ENCODE results near the gene IKZF1.
A peak's percentile ranks its signal among the peaks of the same experiment; 100 is the strongest.

Gene IKZF1

DNA sequence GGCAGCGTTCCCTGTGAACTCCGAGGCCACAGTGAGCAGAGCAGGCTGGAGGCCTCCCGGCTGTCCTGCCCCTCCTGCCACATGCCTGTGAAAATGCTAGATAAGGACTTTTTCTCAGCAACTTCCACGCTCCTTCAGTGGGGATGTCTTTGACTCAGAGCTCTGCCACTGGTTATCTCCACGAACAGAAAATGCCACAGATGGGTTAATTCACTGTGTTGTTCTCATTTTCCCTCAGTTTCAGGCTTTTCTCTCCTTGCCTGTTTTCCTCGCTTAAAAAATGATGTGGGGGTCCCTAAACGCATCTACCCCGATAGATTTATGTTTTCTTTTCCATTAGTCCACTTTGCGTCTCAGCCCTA, 51.3 kb downstream of the IKZF1 start:
- no peak for DNase-seq (ENCODE audit: low read depth in 2 of 2)

DNA sequence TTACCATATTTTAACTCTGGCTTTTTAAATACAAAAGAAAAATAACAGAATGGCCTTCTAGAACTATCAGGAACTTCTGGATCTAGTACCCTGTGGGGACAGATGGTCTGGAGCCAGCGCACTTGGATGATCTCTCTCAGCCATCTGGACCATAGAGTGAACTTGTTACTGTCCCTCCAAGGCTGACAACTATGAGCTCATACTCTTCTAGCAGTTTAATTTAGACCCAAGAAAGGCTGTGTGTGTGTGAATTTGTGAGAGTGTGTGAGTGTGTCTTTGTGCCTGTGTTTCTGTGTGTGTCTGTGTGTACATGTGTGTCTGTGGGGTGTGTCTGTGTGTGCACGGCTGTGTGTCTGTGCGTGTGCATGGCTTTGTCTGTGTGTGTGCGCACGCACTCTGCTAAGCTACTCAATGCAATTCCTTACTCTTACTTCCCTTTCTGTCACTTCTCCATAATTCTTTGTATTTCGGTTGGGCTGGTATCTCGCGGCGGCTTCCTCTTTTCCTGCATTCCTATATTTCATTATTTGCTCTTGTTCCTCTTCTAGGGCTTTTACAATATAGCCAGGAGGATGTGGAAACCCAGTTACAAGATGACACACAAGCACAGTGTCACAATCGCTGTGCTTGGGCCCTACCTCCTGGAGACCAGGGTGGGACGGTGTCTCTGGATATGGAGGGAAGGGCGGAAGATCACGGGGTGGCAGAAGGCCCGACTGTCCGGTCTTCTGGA, 51.9 kb downstream of the IKZF1 start:
- no peak for DNase-seq (ENCODE audit: low read depth in 2 of 2)

DNA sequence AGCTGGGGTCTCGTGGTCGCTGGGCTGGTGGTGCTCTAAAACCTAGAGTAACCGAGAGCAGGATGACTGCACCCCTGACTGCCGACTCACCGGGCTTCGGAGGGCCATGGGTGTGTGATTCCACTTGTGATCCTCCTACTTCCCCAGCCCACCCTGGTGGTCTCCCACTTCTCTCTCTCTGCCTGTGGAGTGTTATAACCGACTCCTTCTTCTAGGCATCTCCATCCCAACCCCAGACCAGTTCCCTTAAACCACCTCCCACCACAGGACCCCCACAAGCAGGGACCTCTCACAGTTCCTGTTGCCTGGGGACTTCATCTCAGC, 52.4 kb downstream of the IKZF1 start:
- no peak for DNase-seq (ENCODE audit: low read depth in 2 of 2)

DNA sequence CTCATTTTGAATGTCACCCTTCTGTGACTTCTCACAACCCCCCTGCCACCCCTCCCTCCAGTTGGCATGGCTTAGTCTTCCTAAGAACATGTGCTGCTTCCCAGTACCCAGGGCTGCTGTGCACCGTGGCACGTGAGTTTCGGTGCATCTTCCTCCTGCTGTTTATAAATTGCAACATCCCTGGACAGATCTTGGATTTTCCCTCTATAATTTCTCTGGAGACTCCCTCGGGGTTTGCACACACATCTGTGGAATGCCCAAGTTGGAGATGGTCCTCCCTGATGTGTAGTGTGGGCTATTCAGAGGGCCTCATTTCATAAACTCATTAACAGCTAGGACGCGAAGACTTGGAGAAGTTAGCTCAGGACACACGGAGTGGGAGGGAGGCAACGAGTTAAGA, 52.9 kb downstream of the IKZF1 start:
- no peak for DNase-seq (ENCODE audit: low read depth in 2 of 2)

DNA sequence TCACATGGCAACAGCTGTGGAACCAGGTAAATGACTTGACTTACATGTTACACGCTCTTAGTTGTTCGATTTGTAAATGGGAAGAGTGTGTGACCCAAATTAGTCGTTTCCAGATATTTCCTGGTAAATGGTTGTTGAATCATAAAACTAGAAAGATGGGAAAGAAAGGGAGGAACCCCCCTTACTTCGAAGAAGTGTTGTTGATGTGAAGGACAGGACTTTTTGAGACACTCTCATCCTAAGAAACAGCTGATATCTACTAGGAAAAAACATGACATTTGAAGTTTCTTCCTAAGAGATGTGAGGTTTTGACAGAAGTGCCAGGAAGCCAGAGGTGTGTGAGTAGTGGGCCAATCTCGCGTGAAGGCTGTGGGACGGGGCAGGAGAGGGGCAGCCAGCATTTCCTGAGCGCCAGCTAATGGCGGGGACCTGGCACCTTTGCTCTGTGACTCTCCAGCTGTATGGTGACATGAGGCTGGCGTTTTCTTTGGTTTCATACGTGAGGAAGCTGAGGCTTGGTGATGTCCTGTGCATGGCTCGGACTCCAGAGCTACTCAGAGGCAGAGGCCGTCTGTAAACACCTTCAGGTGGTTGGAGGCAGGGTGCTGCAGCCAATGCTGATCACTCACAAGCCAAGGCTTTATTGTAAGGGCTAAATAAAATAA, 53.7 kb downstream of the IKZF1 start:
- no peak for DNase-seq (ENCODE audit: low read depth in 2 of 2)

DNA sequence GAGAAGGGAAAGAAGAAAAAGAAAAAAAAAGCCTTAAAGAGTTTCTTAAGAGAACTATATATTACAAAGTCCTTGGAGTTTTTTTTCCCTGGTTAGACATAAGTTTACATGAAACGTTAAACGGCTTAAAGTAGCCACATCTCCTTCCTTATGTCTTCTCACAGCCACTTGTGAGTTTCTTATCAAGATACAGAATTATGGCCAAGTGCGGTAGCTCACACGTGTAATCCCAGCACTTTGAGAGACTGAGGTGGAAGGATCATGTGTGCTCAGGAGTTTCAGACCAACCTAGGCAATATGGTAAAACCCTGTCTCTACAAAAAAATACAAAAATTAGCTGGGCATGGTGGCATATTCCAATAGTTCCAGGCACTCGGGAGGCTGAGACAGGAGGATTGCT, 54.3 kb downstream of the IKZF1 start:
- DNase-seq (ENCODE audit: low read depth in 2 of 2) = no peak

DNA sequence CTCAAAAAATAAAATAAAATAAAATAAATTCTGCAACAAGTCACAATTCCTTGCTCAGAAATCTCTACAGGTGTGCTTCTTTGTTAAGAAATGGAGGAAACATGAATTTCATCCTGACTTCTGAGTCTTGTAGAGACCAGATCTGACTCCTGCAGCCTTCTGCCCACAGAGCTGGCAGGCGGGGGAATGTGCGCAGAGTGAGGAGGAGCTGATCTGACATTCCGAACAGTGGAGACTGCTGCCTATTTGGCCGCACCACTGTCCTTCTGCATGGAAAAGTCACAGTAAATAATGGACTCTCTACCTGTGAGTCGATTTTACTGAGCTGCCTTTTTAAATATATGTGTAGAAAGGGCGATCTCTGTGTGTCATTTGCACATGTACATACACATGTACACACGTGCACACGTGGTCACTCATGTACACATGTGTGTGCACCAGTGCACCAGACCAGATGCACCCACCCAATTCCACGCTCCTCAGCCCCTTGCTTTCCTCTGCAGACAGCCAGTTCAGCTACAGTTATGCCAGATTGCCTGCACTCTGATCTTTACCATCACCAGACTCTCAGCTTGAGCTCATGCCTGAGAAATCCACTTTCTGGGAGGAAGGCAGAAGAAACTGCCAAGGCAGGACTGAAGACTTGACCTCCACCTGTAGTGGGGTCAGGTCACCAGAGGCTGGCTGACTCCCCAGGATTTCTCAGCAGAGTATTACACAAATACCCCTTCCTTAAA, 54.9 kb downstream of the IKZF1 start:
- DNase-seq (ENCODE audit: low read depth in 2 of 2) = no peak

DNA sequence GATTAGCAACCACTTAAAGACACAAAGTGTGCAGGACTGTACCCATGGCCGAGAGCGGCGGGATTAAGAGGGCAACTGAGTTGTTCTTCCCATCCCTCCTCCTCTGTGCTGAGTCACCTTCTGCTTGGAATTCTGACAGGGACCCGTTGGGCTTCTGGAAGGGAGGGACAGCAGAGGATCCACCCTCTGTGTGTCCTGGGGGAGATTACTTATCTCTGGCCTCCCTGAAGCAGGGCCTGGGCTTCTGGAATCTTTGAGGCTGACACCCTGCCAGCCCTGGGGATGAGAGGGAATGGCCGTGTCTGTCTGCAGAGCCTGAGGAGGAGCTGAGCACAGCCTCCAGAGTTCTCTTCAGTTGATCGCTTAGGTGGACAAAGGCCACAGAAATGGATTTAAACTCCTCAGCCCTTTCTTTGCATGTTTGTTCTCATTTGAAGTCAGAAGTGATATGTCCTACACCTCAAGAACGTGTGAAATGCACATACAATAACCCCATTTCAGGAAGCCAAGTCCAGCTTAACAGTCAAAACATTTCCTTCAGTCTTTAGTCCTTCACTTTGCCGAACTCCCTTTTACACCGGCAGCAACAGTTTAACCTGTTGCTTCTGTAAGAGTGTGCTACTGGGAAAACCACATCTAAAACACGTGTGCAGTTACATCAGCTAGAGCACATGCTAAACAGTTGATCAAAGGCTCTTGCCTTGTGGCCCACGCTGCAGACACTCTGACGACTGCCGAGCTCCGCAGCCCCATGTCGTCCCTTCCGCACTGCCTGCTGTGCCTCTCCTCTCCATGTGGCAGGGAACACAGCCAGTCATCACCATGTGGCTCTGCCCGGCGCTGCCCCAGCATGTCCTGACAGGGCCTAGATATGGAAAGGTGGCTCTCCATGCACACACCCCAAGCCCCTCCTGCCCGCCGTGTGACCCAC, 55.7 kb downstream of the IKZF1 start:
- DNase-seq (ENCODE audit: low read depth in 2 of 2) = peak; percentile 73 to 79

DNA sequence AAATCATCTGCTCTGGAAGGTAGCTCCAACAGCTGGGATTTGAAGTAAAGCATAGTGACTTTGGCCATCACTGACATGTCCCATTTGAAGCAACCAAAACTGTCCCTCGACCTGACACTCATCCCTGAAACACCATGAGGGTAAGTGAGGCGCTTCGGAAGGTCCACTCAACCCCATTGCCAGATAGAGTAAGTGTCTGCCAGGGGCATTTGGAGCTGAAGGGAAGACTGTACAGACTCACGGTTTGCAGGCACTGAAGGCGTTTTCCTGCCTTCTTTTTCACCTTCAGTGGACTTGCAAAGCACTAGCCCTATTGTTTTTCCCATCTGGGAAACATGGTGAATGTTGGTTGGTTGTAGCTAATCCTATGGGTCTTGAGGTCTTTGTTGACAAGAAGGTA, 57.6 kb downstream of the IKZF1 start:
- no peak for DNase-seq (ENCODE audit: low read depth in 2 of 2)

DNA sequence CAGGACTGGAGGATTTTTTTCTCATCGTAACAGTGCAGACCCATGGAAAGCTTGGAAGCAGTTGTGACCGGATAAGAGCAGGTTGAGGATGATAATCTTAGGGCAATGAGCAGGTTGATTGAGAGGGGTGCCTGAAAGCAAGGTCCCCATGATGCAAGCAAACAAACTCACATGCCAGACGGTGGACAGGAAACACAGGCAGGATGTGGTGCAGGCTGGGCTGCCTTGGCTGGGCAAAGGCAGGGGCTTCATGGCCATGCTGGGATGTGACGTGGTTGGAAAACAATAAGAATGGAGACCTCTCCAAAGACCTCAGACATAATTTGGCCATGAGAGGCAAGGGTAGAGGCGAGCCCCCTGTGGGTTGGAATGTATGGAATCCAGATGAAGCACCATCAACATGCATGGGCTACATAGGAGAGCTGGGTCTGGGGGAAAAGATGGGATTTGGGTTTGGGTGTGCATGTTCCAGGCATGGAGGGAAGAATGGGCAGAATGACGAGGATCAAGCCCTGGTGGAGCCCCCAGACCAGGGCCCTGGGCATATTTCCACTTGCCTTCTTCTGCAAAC, 58.3 kb downstream of the IKZF1 start:
- DNase-seq (ENCODE audit: low read depth in 2 of 2) = no peak

DNA sequence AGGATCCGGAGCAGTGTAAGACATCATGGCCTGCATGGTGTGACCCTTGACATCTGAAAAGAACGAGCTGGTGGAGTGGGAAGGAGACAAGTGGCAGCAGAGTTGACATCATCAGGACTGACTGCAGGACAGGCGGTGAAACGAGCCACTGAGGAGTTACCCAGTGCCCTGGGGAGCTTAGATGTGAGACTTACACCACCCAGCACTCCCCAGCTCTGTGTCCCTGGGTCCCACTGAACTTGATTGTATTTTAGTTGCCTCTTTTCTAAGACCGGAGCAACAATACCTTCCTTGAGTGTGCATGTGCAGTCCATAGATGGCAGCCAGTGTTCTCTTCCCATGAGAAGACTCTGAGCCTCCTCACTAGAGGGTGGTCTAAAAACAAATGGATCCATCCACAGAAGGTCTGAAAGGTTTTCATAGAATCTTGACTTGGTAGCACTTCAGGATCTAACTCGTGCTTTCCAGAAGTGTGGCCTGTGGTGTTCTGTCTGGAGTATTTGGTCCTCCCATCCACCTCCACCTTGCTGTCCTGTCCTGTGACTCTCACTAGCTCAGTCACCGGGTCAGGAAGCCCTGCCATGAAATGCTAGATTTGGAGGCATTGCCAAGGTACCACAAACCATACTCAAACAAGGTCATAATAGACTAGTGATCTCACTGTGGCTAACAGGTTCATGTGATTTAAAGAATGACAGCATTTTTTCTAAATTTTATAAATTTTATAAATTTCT, 59.0 kb downstream of the IKZF1 start:
- DNase-seq (ENCODE audit: low read depth in 2 of 2) = no peak

DNA sequence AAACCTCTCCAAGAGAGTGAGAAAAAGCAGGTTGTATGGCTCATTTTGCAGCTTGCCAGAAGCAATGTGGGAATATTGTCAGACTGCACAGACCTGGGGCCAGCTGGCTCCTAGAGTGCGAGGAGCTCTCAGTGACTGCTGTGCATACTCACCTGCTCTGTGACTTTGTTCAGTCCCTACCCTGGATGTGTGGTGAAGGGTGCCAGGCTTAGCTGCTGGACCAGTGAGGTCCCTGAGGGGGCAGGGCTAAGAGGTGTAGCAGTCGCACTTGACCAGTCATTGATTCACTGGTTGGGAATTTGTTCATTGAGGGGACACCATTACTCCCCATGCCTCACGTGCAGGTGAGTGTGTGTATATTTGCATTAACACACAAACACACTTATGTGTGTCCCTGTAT, 60.1 kb downstream of the IKZF1 start:
- no peak for DNase-seq (ENCODE audit: low read depth in 2 of 2)

DNA sequence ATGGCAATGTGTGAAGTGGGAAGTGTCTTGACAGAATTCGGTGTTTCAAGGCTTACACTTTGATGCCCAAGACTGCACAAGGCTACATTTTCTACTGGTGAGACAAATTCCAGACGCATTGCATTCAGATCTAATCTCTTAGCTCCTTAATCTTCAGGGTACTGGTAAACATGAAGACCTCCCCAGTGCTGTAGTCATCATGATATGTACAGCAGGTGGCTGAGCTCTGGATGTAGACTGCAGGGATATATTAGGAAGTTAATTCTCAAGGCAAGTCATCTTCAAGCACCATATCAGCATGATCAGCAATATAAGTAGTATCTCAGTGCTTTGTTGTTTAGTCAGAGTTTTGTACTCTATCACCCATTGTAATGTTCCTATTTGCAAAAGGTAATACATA, 61.8 kb downstream of the IKZF1 start:
- no peak for DNase-seq (ENCODE audit: low read depth in 2 of 2)

DNA sequence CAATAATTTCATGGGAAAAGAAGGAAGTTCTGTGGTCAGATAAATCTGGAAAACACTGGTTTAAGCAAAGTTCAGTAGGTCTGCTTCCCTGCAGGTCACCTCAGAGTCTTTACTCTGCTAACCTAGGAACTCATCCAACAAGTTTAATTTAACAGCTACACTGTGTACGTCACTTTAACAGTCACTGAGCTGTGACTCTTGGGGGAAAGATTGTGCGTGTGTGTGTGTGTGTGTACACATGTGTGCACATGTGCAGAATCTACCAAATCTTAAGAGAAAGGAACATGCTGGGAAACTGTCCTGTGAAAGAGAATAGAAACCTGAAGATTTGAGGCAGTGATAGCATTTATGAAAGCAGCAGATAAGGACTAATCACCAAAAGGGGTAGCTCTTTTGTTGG, 62.6 kb downstream of the IKZF1 start:
- no peak for DNase-seq (ENCODE audit: low read depth in 2 of 2)

DNA sequence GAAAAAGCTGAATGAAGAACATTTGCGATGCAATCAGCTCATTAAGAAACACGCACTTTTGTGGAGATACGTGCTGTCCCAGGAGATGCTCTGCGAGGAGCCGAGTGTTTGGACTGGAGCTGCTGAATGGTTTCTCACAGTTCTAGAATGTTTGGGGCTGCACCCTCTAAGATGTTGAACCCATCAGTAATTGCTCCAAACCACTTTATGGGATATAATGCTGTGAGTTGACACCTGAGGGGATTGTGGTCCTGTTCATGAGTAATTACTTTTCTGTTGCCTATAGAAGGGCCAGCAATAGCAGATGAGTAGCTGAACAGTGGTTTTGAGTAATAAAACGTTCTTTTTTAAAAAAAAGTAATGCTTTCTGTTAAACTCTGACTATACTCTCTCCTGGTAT, 63.1 kb downstream of the IKZF1 start:
- DNase-seq (ENCODE audit: low read depth in 2 of 2) = no peak

DNA sequence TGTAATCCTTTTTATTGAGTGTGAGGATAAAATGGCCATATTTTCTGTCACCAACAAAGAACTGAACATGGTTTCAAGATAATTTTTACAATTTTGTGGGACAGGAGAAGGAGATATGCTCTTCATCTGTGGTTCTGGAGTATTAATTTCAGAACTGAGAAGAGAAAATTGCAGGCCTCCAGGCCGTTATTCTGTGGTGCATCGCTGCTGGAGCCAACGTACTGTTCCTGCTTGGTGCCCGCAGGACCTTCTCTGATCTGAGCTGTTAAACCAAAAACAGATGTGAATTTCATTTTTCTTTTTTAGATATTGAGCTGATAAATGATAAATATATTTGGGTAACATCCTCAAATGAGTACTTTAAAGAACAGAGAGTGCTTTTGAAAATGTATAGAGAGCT, 63.9 kb downstream of the IKZF1 start:
- DNase-seq (ENCODE audit: low read depth in 2 of 2) = no peak

DNA sequence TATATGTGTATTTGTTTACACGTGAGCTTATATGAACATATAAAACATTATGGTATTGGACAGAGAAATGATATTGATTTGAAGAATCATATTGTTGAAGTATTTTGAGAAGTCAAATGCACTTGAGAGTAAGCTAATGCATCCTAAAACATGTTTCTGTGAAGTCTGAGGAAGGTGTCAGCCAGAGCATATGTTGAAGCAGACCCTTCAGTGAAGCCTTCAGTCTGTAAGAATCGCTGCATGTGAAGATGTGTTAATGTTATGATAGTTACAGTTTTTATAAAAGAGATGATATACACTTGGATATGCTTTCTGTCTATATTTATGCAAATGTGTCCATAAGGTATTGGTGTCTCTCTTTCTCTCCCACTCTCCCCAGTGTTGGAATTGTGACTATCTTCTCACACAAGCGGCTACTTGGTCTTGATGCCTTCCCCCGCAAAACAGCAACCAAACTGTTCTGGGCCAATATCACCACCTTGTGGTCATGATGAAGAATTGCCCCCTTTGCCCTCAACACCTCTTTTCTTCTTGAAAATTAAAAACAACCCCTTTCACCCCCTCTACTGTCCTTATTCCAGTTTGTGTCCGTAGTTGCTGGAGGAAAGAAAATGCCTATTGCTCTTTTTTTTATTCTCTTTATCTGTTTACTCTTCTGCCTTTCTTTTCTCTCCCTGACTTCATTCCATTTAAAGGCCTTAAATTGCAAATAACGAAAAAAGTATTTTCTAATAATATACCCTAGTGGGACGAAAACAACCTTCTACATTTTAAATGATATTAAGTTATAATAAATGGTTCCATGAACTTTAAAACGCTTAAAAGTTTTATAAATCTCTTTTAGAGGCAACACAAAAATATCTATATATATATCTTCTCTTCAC, 64.9 kb downstream of the IKZF1 start:
- no peak for DNase-seq (ENCODE audit: low read depth in 2 of 2)

DNA sequence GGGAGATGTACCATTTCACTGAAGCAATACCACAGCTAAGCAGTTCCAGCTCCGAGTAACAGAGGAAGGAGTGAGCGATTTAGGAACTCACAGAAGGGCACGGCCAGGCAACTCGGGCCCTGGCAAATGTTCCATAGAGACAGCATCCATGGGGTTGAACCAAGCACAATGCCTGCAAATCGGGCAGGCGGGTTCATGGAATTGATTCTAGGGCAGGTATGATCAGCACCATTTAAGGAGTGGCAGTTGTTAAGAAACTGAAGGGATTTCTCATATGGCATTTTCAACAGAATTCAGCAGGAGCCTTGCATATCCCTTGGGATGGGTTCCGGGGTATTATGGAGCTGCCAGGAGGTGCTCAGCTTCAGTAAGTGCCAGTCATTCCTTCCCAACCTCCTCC, 66.4 kb downstream of the IKZF1 start:
- no peak for DNase-seq (ENCODE audit: low read depth in 2 of 2)

DNA sequence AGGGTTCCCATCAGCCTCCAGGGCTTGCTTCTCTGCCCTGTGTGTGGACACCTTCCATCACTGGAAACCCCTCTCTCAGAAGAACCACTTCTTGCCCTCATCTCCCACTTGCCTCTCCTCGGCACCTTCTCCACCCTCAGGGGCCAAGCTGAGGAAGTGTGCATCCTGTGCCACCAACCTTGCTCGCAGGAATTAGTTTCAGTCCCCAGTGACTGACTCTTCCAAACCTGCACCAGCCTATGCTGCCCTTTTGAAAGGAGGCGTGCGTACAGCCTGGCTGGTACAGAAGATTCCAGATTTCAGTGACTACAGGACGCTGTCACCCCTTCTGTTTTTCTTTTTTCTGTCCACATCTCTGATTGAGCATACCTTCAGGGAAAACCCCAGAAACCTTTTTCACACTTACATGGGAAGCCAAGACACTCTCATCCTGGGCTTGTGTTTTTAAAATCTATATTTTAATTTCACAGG, 67.1 kb downstream of the IKZF1 start:
- DNase-seq (ENCODE audit: low read depth in 2 of 2) = no peak

DNA sequence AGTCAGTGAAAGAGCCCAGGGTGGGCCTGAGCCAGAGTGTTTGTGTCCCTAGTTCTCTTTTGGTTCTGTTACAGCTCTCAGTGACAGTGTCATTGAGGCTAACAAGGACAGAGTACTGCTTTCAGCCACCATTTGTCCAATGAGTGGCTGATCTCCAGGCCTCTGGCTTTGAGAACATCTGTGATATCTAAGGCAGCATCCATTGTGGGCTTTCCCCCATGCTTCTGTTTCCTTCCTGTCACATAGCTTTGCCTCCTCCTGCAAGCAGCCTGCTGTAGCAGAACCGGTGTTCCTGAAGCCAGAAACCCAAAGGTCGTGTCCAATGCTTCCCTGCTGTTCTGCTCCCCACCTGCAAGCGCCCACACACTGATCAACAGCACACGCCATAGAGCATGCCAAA, 68.4 kb downstream of the IKZF1 start:
- DNase-seq (ENCODE audit: low read depth in 2 of 2) = no peak

All from stimulated activated CD8-positive, alpha-beta memory T cell treated with anti-CD3 and anti-CD28 coated beads, Interleukin-15, amount 100 ng/mL, for 48 hours (primary cell).